ENCODE data around the gene RPUSD4. TPM values are rescaled to one million over a fixed set of nuclear protein-coding genes. Genes with fewer than 3 reads are reported as not detected.
A peak's percentile ranks its signal among the peaks of the same experiment; 100 is the strongest.

Gene RPUSD4
- total RNA-seq, 5 donors from 2014 or later (not counting 1 experiment from before 2014, with no cell fraction given) = 33.8 to 41.5 (median 40.2) TPM

GRCh38 chr11:126214841-126215240, 3.4 kb upstream of the RPUSD4 start:
- Histone ChIP-seq H3K4me1 (ENCODE audit: control insufficient read depth in 1 of 2, extremely low read depth in 1 of 2, insufficient read depth in 2 of 2, low read length in 2 of 2) (peaks cover 9 to 14% of the 10 kb centered on the region in 2 experiments), H3K9me3 (no peaks in the 10 kb centered on the region), H3K36me3 (ENCODE audit: control insufficient read depth in 2 of 2, extremely low read depth in 1 of 2, insufficient read depth in 1 of 2, low read length in 1 of 2) (no peaks in the 10 kb centered on the region), H3K27me3 (replicated peaks in 1 of 2; ENCODE audit: control insufficient read depth in 2 of 2, extremely low read depth in 1 of 2, insufficient read depth in 2 of 2, low read length in 1 of 2) (no peaks in the 10 kb centered on the region), H3K27ac (ENCODE audit: low read length) (no peak overlapping the region), H3K4me3 (ENCODE audit: control insufficient read depth in 1 of 2, extremely low read depth in 1 of 2, low read length in 1 of 2) (no peak overlapping the region)
- H3K9me3 Mint-ChIP-seq = no peaks in the 10 kb centered on the region
- POLR2A ChIA-PET = interaction anchor here in 1 of 2 donors (0.6 kb wide), 1 partner anchor 1261 kb away, joined by 8 read pairs; no protein-coding TSS in a partner anchor
- 67% methylated on average over 1 of the region's 6 CpGs for WGBS (ENCODE audit: insufficient coverage)
- peaks cover 6% of the 10 kb centered on the region for H3K36me3 Mint-ChIP-seq
- no peak overlapping the region for H3K27ac Mint-ChIP-seq
- no peaks in the 10 kb centered on the region for H3K27me3 Mint-ChIP-seq
- ATAC-seq (replicated peaks in 1 of 4) (no peak), DNase-seq (no peak)
- CTCF ChIA-PET = interaction anchor here (0.6 kb wide), 2 partner anchors 55 to 82 kb away, joined by 4 read pairs; no protein-coding TSS in a partner anchor
- peaks cover 49 to 55% (median 54%) of the 10 kb centered on the region in 3 donors for H3K4me1 Mint-ChIP-seq
- H3K4me3 Mint-ChIP-seq = no peak overlapping the region

GRCh38 chr11:126214441-126214840, 3.0 kb upstream of the RPUSD4 start:
- H3K27ac Mint-ChIP-seq = no peak overlapping the region
- H3K27me3 Mint-ChIP-seq = no peaks in the 10 kb centered on the region
- no peaks in the 10 kb centered on the region for H3K27me3 ChIP-seq (replicated peaks in 1 of 2; ENCODE audit: control insufficient read depth in 2 of 2, extremely low read depth in 1 of 2, insufficient read depth in 2 of 2, low read length in 1 of 2)
- CTCF ChIA-PET = interaction anchor here (0.6 kb wide), 2 partner anchors 55 to 82 kb away, joined by 4 read pairs; no protein-coding TSS in a partner anchor
- H3K27ac ChIP-seq (ENCODE audit: low read length) = no peak overlapping the region
- H3K36me3 ChIP-seq (ENCODE audit: control insufficient read depth in 2 of 2, extremely low read depth in 1 of 2, insufficient read depth in 1 of 2, low read length in 1 of 2) = peaks cover 0 to 3% of the 10 kb centered on the region in 2 donors
- H3K4me1 ChIP-seq (ENCODE audit: control insufficient read depth in 1 of 2, extremely low read depth in 1 of 2, insufficient read depth in 2 of 2, low read length in 2 of 2) = peaks cover 9 to 14% of the 10 kb centered on the region in 2 experiments
- POLR2A ChIA-PET = interaction anchor here in 1 of 2 donors (0.7 kb wide), 1 partner anchor 30 kb away, joined by 10 read pairs; no protein-coding TSS in a partner anchor
- H3K9me3 Mint-ChIP-seq = no peaks in the 10 kb centered on the region
- H3K9me3 ChIP-seq = no peaks in the 10 kb centered on the region
- WGBS (ENCODE audit: insufficient coverage) = no CpG with 5 or more reads among the region's 2 CpGs
- DNase-seq (no peak), ATAC-seq (replicated peaks in 1 of 4) (no peak)
- peaks cover 8% of the 10 kb centered on the region for H3K36me3 Mint-ChIP-seq
- no peak overlapping the region for H3K4me3 ChIP-seq (ENCODE audit: control insufficient read depth in 1 of 2, extremely low read depth in 1 of 2, low read length in 1 of 2)
- no peak overlapping the region for H3K4me3 Mint-ChIP-seq
- peaks cover 50 to 55% (median 54%) of the 10 kb centered on the region in 3 donors for H3K4me1 Mint-ChIP-seq

GRCh38 chr11:126212089-126212660, 725 bp upstream of the RPUSD4 start:
- peaks cover 0 to 19% of the 10 kb centered on the region in 2 donors for H3K36me3 ChIP-seq (ENCODE audit: control insufficient read depth in 2 of 2, extremely low read depth in 1 of 2, insufficient read depth in 1 of 2, low read length in 1 of 2)
- no peak overlapping the region for H3K27ac ChIP-seq (ENCODE audit: low read length)
- no peaks in the 10 kb centered on the region for H3K27me3 Mint-ChIP-seq
- DNase-seq = no peak
- H3K4me3 Mint-ChIP-seq = peak overlapping the region; percentile 89 to 99 (median 99)
- H3K9me3 ChIP-seq = no peaks in the 10 kb centered on the region
- WGBS (ENCODE audit: insufficient coverage) = 5% methylated on average over 7 of the region's 15 CpGs
- H3K27ac Mint-ChIP-seq = peak overlapping the region in 1 of 2 donors; percentile 97
- no peak for ATAC-seq (replicated peaks in 1 of 4)
- CTCF ChIA-PET = interaction anchor here in 1 of 2 donors (1.6 kb wide), 1 partner anchor 56 kb away, joined by 5 read pairs; the partner anchor contains the start of gene SRPRA
- H3K4me1 Mint-ChIP-seq = peaks cover 38 to 41% (median 39%) of the 10 kb centered on the region in 3 donors
- H3K4me3 ChIP-seq (ENCODE audit: control insufficient read depth in 1 of 2, extremely low read depth in 1 of 2, low read length in 1 of 2) = peak overlapping the region; percentile 94 to 96
- H3K9me3 Mint-ChIP-seq = no peaks in the 10 kb centered on the region
- peaks cover 9 to 14% of the 10 kb centered on the region in 2 experiments for H3K4me1 ChIP-seq (ENCODE audit: control insufficient read depth in 1 of 2, extremely low read depth in 1 of 2, insufficient read depth in 2 of 2, low read length in 2 of 2)
- no peaks in the 10 kb centered on the region for H3K27me3 ChIP-seq (replicated peaks in 1 of 2; ENCODE audit: control insufficient read depth in 2 of 2, extremely low read depth in 1 of 2, insufficient read depth in 2 of 2, low read length in 1 of 2)
- peaks cover 12% of the 10 kb centered on the region for H3K36me3 Mint-ChIP-seq
- POLR2A ChIA-PET = interaction anchor here (0.5 to 0.7 kb wide), 5 partner anchors 22 to 576 kb away, joined by 3 to 11 read pairs (median 5); partner anchors contain the start of gene PUS3 (in 1 of the 2)

GRCh38 chr11:126210871-126211235, 597 bp downstream of the RPUSD4 start:
- Histone ChIP-seq H3K4me3 (ENCODE audit: control insufficient read depth in 1 of 2, extremely low read depth in 1 of 2, low read length in 1 of 2) (peak overlapping the region; percentile 94 to 96), H3K4me1 (ENCODE audit: control insufficient read depth in 1 of 2, extremely low read depth in 1 of 2, insufficient read depth in 2 of 2, low read length in 2 of 2) (peaks cover 9 to 14% of the 10 kb centered on the region in 2 experiments), H3K27ac (ENCODE audit: low read length) (no peak overlapping the region), H3K36me3 (ENCODE audit: control insufficient read depth in 2 of 2, extremely low read depth in 1 of 2, insufficient read depth in 1 of 2, low read length in 1 of 2) (peaks cover 0 to 26% of the 10 kb centered on the region in 2 donors), H3K27me3 (replicated peaks in 1 of 2; ENCODE audit: control insufficient read depth in 2 of 2, extremely low read depth in 1 of 2, insufficient read depth in 2 of 2, low read length in 1 of 2) (no peaks in the 10 kb centered on the region), H3K9me3 (no peaks in the 10 kb centered on the region)
- Mint-ChIP-seq H3K9me3 (no peaks in the 10 kb centered on the region), H3K27ac (peak overlapping the region; percentile 93 to 97), H3K36me3 (peaks cover 18% of the 10 kb centered on the region), H3K4me1 (peaks cover 33 to 38% (median 35%) of the 10 kb centered on the region in 3 donors), H3K27me3 (no peaks in the 10 kb centered on the region), H3K4me3 (peak overlapping the region; percentile 89 to 99 (median 99))
- ATAC-seq (replicated peaks in 1 of 4) = no peak
- ChIA-PET CTCF (no interaction called here), POLR2A (no interaction called here)
- no peak for DNase-seq
- 10% methylated on average over 16 of the region's 20 CpGs for WGBS (ENCODE audit: insufficient coverage)

GRCh38 chr11:126207896-126208295, 3.6 kb downstream of the RPUSD4 start:
- no peaks in the 10 kb centered on the region for H3K27me3 Mint-ChIP-seq
- Histone ChIP-seq H3K27ac (ENCODE audit: low read length) (no peak overlapping the region), H3K9me3 (no peaks in the 10 kb centered on the region), H3K36me3 (ENCODE audit: control insufficient read depth in 2 of 2, extremely low read depth in 1 of 2, insufficient read depth in 1 of 2, low read length in 1 of 2) (peaks cover 13 to 55% of the 10 kb centered on the region in 2 donors), H3K27me3 (replicated peaks in 1 of 2; ENCODE audit: control insufficient read depth in 2 of 2, extremely low read depth in 1 of 2, insufficient read depth in 2 of 2, low read length in 1 of 2) (no peaks in the 10 kb centered on the region), H3K4me1 (ENCODE audit: control insufficient read depth in 1 of 2, extremely low read depth in 1 of 2, insufficient read depth in 2 of 2, low read length in 2 of 2) (peaks cover 9 to 14% of the 10 kb centered on the region in 2 experiments), H3K4me3 (ENCODE audit: control insufficient read depth in 1 of 2, extremely low read depth in 1 of 2, low read length in 1 of 2) (no peak overlapping the region)
- ChIA-PET POLR2A (no interaction called here), CTCF (no interaction called here)
- peaks cover 41% of the 10 kb centered on the region for H3K36me3 Mint-ChIP-seq
- H3K4me1 Mint-ChIP-seq = peaks cover 25 to 27% (median 27%) of the 10 kb centered on the region in 3 donors
- DNase-seq = no peak
- ATAC-seq (replicated peaks in 1 of 4) = no peak
- no peak overlapping the region for H3K4me3 Mint-ChIP-seq
- WGBS (ENCODE audit: insufficient coverage) = no CpG with 5 or more reads among the region's 2 CpGs
- no peak overlapping the region for H3K27ac Mint-ChIP-seq
- no peaks in the 10 kb centered on the region for H3K9me3 Mint-ChIP-seq

- Mint-ChIP-seq H3K27me3 (no peaks in the 10 kb centered on the region), H3K36me3 (peaks cover 62% of the 10 kb centered on the region), H3K4me3 (no peak overlapping the region), H3K9me3 (no peaks in the 10 kb centered on the region), H3K27ac (no peak overlapping the region), H3K4me1 (peaks cover 3 to 6% (median 3%) of the 10 kb centered on the region in 3 donors)
- ChIA-PET CTCF (interaction anchor here in 1 of 2 donors (0.5 kb wide), 1 partner anchor 41 kb away, joined by 7 read pairs; no protein-coding TSS in a partner anchor), POLR2A (no interaction called here)
- 97% methylated on average over 14 of the region's 14 CpGs for WGBS (ENCODE audit: insufficient coverage)
- Histone ChIP-seq H3K27ac (ENCODE audit: low read length) (no peak overlapping the region), H3K36me3 (ENCODE audit: control insufficient read depth in 2 of 2, extremely low read depth in 1 of 2, insufficient read depth in 1 of 2, low read length in 1 of 2) (peaks cover 17 to 77% of the 10 kb centered on the region in 2 donors), H3K9me3 (no peaks in the 10 kb centered on the region), H3K27me3 (replicated peaks in 1 of 2; ENCODE audit: control insufficient read depth in 2 of 2, extremely low read depth in 1 of 2, insufficient read depth in 2 of 2, low read length in 1 of 2) (no peaks in the 10 kb centered on the region), H3K4me3 (ENCODE audit: control insufficient read depth in 1 of 2, extremely low read depth in 1 of 2, low read length in 1 of 2) (no peak overlapping the region), H3K4me1 (ENCODE audit: control insufficient read depth in 1 of 2, extremely low read depth in 1 of 2, insufficient read depth in 2 of 2, low read length in 2 of 2) (no peaks in the 10 kb centered on the region)
- DNase-seq (no peak), ATAC-seq (replicated peaks in 1 of 4) (no peak)
Measured at GRCh38 chr11:126205359-126205758, 6.1 kb downstream of the RPUSD4 start.
